ENCODE data around the gene UBE2E3. TPM values are rescaled to one million over a fixed set of nuclear protein-coding genes. Genes with fewer than 3 reads are reported as not detected.

The UBE2E3 gene
- total RNA-seq, 4 donors from 2014 or later, result 20.2 to 69.9 (median 65.4) TPM

DNA sequence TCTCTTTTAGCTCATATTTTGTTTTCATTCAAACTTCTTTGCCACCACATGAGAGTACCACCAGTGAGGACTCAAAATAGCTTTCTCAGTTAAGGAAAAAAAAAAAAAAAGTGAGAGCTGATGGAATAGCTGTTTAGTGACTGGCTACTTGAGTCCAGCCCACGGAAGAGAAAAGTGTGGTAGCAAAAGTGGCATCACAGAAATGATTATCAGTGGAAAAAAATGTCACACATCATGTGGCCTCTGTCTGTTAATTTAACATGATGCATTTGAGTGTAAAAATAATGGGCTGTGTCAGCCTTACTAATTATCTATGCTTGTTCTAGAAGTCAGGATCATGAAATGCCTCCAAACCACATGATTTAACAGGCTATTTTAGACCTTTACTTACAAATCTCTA lies 132.5 kb downstream of the UBE2E3 start:
- in situ Hi-C loops (cut with MboI; ENCODE audit: low pct_ligation_motif_present in 1 of 4, low pct_unique_long_range_greater_than_20kb in 1 of 4, low sequenced_read_pairs in 3 of 4), result loop anchor here in 2 of 4 donors (5.0 to 25.0 kb wide), 2 partner anchors 349 to 354 kb away; partner anchors contain the start of gene ITGA4 (in 1 of the 2)
- intact Hi-C loops (cut with DNase I; ENCODE audit: low total_unique reads), result no loop called here
- H3K9me3 ChIP-seq, result no peaks in the 10 kb centered on the region
- no peak overlapping the region for H3K4me3 ChIP-seq
- DNase-seq, result no peak
- H3K27ac ChIP-seq, result no peak overlapping the region
- H3K4me1 ChIP-seq, result no peaks in the 10 kb centered on the region
- TF ChIP-seq EP300 (IDR thresholded peaks at IDR 0.05; ENCODE audit: low read depth) (no peak), POLR2AphosphoS5 (IDR thresholded peaks at IDR 0.05) (no peak), POLR2A (IDR thresholded peaks at IDR 0.05) (no peak)
- TF ChIP-seq, protein P1, sequence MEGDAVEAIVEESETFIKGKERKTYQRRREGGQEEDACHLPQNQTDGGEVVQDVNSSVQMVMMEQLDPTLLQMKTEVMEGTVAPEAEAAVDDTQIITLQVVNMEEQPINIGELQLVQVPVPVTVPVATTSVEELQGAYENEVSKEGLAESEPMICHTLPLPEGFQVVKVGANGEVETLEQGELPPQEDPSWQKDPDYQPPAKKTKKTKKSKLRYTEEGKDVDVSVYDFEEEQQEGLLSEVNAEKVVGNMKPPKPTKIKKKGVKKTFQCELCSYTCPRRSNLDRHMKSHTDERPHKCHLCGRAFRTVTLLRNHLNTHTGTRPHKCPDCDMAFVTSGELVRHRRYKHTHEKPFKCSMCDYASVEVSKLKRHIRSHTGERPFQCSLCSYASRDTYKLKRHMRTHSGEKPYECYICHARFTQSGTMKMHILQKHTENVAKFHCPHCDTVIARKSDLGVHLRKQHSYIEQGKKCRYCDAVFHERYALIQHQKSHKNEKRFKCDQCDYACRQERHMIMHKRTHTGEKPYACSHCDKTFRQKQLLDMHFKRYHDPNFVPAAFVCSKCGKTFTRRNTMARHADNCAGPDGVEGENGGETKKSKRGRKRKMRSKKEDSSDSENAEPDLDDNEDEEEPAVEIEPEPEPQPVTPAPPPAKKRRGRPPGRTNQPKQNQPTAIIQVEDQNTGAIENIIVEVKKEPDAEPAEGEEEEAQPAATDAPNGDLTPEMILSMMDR (IDR thresholded peaks at IDR 0.05), result no peak
- WGBS, 2 donors (ENCODE audit: low coverage in 1 of 2), result 78 to 94% methylated on average over 1 of the region's 1 CpG
- H3K36me3 ChIP-seq, result no peaks in the 10 kb centered on the region
- no peaks in the 10 kb centered on the region for H3K27me3 ChIP-seq
